Forelimb muscle (tissue), 1 donor: ENCODE results near the gene PTPRG. TPM values are rescaled to one million over a fixed set of nuclear protein-coding genes. Genes with fewer than 3 reads are reported as not detected.

ENCODE experiments used
- DNase-seq: peaks from one replicate; pipeline ENCODE4 v3.0.0-alpha.2; 2013; ENCODE audit warnings: low read depth
- polyA plus RNA-seq: library from polyadenylated mRNA; unstranded; fragments of 120-200 nt; gene quantifications from one replicate; pipeline ENCODE4 v1.2.1, GENCODE V29; 2013; ENCODE audit not compliant: insufficient read length

Gene PTPRG
- polyA plus RNA-seq, 1 donor: 24.2 TPM

DNA sequence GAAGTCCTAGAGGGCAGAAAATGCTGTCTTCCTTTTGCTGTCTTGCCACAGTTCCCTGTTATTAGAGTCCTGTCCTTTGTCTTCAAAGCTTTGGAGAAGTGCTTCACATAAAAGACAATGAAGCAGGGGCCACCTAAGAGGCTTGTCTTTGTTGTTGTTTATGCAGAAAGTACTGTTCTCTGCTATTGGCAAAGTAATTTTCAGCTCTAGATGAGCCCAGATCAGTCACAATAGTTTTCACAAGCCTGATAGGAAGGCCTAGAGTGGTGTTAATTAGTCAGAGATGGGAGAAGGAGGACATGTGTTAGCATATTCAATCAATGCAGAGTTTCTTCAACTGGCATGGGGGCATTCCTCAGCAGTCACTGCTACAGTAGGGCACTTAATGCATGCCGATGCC is 300.0 kb downstream of the PTPRG start:
- DNase-seq: no peak

DNA sequence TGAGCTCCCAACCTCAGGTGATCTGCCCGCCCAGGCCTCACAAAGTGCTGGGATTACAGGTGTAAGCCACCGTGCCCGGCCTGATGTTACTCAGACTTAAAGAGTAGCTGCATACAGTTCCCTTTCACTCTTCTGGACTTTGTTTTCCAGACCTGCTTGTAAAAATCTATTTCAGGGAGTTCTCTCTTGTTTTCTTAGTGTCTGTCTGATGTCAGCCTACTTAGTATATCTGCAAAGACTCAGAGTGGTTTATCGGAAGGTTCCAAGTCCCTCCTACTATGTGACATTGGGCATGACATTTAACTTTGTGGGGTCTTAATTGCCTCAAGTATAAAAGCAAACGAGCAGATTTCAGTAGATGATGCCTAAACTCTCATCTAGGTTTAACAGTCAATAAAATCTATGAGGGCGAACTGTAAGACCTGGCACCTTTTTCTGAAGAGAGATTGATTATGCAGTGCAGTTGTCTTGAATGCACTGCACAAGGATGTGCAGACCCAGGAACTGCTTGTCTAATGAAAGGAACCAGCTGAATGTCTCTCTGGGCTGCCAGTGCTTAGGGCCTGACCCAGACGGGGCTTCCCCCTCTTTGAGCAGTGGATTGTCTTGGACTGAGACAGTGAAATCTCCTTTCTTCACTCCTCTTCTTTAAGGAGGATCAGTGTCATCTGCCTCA is 301.4 kb downstream of the PTPRG start:
- no peak for DNase-seq

DNA sequence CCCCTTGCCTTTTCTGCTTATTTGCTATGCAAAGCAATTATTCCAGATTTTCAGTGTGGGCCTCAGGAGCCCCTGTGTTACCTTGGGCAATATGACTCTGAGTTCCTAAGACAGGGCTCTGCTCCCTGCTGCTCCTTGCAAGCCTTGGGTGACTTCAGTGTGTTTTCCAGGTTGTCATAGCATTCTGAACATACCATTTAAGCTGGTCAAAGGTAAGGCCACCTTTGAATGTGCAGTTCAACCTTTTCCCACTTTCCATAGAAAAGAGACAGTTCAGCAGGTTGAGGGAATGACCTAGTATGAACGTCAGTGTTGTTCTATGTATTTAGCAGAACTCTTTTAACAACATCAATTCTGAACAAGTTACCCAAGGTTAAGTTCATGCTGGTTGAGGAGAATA is 302.2 kb downstream of the PTPRG start:
- DNase-seq: no peak

DNA sequence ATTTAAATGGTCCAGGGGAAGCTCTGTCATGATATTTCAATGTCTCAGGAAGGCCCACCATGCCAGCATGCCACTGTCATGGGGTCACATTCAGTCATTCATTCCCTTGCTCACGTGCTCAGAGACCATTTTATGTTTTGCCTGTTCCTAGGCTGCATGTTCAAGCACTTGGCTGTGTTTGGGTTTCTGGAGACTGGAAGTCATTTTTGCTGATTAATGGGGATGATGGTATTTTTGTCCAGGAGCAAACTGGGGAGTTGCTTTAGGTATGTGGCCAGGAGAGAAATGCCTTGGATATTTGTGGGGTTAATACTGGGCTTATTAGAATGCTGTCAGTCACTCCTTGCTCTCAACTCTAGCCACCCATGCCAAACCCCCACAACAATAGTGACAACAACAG is 303.5 kb downstream of the PTPRG start:
- DNase-seq: no peak

DNA sequence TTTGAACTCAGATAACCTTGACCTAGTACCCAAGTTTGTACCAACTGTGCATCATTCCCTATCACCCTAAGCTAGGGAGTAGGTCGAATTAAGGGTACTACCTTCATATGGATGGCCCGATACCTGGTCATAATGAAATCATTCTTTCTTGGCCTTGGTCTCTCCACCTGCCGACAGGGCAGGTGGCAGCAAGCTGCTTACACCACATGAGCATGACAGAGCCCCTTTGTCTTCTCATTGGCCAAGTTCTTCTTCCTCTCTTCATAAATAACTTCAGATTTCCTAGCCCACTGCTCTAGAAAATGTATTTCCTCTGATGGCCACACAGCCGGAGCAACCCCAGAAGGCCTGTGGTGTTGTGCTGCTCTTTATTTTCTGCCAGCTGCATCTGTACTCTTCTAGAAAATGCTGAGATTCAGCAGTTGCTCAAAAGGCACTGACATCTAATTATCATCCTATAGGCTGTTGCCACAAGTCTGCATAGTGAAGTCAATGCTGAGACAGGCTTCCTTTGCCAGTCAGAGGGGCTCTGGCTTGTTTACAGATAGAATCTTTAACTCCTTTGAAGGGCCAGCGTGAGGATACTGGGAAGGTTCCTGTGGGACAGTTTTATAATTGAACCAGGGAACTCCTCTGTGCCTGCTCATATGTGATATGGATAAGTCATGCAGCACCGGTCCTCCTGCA is 304.2 kb downstream of the PTPRG start:
- no peak for DNase-seq

DNA sequence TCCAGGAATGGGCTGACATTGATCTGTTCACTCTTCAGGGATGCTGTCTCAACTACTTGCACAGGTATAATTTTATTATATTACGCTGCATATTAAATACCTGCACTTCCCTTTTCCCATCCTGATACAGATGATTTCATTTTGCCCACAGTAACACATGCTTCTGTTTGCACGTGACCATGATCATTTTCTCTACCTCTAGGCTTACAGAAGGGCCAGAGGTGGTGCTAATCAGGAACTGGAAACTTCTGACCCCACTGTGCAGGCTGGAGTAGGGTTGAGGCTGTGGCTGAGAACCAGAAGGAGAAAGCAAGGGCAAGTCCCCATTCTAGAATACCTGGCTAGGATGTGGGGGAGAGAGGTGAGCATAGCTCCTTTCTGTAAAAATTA is 304.8 kb downstream of the PTPRG start:
- DNase-seq: no peak

DNA sequence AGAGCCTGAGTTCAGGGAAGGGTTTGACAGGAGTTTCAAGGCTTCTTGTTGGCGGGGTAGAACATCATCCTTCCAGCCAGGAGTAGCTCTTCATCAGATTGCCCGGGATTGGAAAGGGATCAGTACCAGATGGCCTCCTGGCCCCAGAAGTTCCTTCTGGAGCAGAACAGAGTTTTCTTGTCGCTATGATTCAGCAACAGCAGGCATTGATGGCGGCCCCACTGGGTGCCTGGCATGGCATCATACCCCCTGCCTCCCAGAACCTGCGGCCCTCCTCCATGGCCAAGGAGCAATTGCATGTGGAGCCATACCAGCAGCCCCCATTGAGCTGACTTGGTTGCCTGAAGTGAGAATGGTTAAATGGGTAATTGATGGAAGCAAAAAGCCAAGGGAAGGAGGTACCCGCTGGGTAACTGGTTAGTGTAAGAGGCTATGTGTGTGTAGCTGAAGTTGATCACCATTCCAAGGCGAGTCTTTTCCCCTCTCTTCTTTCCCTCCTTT is 305.6 kb downstream of the PTPRG start:
- DNase-seq: no peak

DNA sequence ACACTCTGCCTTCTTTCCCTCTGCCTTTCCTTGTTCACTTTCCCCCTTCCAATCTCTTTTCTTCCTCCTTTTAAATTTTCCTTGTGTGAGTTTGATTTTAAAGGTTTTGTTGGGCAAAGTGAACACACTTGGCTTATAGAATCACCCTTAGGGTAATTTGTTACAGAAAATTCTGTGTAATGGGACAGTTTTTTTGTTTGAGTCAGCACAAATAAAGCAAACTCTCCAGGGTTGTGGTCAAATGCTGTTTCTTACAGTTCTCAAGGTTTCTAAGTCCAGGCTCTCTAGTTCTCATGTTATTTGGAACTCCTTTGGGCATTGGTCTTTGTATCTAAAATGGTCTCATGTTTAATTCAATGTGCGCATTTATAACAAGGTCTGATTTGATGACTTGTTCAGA is 307.1 kb downstream of the PTPRG start:
- no peak for DNase-seq

DNA sequence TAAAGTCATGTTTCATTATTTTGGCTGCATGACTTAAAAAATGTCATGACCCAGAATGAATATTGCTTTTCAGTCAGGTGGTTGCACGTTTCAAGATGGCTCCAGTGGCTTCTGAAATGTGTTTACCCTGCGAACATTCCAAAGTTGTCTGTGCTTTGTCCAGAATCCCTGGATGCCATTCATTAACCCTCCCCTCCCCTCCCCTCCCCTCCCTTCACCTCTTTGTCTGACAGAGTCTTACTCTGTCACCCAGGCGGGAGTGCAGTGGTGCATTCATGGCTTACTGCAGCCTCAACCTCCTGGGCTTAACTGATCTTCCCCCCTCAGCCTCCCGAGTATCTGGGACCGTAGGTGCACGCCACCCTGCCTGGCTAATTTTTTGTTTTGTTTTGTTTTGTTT is 308.0 kb downstream of the PTPRG start:
- no peak for DNase-seq

DNA sequence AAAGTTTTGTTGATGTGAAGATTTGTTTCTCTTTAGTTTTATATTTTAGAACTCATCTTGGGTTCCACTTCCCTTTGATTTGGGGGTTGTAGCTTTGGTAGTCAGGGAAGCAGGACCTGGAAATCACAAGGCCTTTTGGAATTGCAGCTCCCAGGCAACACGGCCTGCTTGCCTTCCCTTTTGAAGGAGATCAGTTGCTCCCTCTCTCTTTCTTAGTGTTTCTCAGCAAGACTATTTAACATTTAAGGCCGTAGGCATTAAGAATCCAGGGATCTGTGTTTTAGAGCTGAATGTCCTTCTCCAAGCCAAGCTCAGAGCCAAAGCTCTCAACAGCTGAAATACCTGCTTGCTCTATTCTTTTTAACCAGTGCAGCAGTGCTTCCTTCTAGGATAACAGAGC is 310.3 kb downstream of the PTPRG start:
- no peak for DNase-seq

DNA sequence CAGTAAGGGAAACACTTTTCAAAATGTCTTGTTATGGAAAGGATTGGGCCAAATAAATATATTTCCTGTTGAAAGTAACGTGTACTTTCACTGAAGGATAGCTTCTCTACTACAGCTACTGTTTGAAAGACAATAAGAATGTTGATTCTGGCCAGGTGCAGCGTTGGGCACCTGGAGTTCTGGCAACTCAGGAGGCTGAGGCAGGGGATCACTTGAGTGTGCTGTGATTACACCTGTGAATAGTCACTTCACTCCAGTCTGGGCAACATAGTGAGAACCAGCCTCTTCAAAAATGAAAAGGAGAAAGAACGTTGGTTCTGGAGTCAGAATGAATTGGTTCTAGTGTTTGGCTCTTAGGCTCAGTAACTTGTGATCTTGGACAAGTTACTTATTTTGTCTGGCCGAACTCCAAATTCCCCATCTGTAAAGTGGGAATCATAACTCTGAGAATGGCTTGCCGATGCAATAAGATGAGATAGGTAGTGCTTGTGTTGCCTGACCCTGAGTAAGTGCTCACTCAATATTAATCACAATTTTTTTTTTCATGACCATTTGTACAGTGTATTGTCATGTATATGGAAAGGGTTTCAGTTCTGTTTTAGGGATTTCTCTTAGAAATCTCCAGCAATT is 310.8 kb downstream of the PTPRG start:
- DNase-seq: no peak

DNA sequence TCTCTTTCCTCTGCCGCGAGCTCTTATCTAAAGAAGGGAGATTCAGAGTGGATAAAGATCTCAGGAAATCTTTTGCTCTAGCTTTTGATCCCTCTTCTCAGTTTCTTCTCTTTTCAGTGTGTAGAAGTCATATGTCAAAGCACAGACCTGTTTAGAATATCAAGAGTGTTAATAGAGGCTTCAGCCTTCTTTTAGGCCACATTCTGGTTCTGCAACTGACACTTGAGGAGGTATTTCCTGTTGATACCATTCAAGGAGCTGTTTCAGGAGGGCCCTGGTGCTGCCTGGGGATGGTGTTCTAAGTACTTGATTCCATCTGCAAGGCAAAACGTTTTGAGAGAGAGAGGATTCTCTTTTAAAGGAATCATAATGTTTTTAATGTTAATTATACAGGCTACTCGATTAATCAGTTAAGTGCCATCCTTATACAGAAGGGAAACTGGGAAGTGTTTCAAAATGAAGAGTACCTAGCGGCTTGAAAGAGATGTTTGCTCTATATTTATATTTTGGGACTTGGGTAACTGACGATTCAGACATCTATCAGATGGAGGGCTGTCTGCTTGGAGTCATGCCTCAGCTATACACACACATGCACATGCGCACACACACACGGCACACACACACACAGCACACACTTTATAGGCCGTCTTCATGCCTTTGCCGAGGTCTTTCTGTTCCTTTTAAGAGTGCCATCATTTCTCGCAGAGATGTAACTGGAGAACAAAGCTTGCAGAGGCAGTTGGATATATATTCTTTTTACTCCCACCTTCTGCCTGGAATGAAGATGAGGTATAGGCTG is 313.9 kb downstream of the PTPRG start:
- no peak for DNase-seq

DNA sequence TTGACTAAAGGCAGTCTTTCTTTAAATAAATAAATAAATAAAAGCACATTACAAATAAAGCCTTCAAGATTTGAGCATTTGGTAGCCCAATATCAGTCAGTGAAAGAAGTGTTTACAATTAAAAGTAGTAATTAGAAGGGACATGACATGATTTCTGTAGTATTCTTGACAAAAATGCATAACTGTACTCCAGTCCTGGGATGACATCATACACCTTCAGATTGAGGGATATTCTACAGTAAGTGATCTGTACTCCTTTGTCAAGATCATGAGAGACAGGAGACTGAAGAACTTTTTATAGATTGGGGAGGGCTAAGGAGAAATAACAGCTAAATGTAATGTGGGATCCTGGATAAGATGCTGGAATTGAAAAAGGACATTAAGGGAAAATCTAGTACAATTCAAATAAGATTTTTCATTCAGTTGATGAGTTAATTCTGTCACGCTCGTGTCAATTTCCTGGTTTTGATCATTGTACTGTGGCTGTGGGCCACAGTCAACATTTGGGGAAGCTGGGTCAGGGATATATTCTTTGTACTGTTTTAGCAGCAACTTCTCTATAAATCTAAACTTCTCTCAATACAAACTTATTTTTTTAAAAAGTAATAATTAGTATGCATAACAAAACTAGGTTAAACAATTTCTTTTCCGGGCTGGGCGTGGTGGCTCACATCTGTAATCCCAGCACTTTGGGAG is 314.8 kb downstream of the PTPRG start:
- no peak for DNase-seq

DNA sequence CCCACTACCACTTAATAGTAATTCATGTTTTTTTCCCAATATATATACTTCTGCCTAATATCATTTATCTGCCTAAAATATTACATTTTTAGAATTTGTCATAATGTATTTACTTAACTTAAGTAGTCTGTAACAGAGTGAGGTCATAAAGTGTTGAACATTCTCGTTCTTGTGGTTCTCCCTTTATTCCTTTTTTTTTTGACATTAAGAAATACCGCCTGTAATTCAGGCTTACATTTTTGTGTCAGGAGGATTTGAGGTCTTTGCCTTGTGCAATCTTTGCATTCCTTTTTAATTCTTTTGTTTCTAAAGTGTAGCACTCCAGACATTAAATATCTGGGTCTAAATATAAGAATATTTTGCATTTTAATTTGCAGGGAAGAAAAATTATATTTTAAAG is 315.4 kb downstream of the PTPRG start:
- DNase-seq: no peak

DNA sequence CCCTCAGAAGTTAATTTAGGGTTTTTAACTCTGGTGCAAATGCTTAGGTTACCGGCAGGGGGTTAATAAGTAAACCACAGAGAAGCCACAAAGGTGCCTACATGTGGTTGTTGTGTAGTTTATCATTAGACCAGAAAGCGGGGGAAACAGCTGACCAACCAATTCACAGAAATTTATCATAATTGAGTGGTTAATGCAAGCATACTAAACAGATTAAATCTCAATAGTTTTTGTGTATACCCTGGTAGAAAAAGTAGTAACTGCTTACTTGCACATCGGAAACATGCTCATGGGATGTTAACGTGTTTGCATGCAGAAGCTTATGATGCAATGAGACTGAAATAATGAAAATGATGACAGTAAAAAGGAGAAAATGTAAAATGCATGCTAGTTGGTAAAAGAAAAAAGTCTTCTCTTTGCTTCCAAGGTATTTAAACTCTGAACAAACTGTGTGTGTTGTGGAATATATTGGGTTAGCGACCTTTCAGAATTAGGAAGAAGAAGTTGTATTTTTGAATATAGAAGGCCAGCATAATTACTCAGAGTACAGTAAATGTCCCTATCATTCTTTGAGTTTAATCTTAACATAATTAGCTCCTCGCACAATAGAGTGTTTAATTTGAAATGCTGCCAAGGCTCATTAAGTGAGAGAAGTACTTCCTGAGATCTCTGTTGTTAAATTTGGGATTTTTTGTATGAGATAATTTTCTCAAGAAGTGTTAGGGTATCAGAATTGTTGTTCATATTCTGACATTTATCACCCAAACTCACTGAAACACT is 316.2 kb downstream of the PTPRG start:
- no peak for DNase-seq

DNA sequence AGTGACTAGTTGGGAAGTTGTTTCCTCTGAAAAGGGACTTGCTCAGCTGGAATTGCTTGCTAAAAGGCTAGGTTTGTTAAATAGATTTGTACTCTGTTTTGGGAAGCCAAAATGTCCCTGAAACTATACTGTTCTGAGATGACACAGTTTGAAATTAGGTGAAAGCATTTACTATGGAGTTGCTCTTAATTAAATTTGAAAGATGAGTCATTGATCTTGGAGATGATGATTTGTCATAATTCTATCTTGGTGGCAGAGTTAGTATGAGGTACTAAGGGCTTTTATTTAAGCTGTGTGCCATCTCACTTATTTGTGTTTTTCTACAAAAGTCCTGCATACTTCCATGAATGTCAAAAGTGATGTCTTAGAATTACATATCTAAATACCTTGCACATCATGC is 320.9 kb downstream of the PTPRG start:
- DNase-seq: no peak

DNA sequence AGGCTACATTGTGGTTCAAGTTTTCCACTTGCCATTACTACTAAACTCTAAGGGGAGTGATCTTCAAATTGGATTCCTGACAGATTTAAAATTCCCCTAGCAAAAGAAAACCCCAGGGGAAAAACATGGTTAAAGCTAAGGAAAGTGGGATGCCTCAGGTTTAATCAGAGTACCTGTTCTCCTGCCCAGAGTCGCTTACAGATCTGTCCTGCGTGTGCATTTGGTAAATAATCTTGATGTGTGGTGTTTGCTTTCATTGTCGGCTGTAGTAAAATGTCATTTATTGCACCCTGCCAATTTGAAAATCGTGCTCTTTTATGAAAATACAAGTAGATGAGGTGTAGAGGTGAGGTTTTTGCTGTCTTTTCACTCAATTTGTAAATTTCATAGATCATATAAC is 323.4 kb downstream of the PTPRG start:
- no peak for DNase-seq

DNA sequence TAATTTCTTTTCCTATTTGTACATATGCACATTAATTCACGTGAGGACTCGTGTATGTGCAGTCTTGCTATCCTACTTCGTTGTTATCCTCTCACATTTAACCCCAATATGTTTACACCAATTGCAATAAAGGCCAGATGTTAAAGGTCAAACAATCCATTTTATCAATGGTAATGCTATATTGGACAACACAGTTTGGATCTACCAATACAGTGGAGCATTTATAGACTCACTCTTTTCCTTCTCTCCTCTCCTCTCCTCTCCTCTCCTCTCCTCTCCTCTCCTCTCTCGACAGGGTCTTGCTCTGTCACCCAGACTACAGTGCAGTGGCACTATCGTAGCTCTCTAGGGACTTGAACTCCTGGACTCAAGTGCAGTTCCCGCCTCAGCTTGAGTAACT is 324.0 kb downstream of the PTPRG start:
- no peak for DNase-seq

DNA sequence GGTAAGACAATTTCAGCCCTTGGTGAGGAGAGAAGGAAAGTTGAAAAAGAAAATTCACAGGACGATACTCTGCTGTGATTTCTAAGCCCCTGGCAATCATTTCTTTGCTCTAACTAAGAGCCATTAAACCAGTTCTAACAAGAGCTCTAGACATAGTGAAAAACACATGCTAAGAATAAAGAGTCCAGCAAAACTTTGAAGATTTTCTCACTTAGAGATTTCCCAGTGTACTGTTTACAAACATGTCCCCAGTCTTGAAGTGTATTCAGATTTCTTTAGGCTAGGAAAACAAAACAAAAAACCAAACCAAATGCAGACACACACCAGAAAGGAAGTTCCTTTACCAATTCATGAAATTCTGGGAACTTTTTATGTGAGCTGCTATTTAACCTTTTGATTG is 325.8 kb downstream of the PTPRG start:
- no peak for DNase-seq

DNA sequence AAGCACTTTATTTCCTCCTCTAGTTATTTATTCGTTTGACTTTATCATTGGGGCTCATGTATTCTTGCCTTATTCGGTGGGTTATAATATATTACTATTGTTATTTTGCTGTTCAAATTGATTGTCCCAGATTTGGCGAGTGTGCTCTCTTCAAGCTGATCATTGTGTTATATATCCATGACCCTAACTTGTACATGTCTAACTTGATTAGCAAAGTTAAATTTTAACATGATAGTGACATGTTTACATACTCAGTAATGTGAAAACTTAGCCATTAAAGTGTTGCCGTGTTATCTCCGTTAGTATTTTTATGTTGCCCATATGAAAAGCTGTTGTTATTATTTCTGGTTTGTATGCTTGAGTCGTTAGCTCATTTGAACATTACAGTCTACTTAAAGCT is 327.9 kb downstream of the PTPRG start:
- DNase-seq: no peak

DNA sequence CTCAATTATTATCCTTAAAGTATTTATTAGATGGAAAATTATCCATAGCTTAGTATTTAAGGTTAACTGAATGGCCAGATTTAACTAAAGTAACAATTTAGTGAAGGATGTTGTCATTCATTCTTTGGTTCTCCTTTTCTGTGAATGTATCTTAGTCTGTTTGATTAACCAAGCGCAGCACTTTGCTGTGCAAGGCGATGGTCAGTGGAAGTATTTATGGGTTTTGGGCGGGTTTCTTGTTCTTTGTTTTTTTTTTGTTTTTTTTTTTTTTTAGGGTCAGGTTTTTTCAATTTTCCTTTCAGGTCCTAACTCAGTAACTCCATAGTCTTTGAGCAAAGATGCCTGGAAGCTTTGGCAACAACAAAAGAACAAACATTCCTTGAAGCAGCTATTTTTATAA is 328.8 kb downstream of the PTPRG start:
- DNase-seq: no peak
